ENCODE data around the gene AOX1. TPM values are rescaled to one million over a fixed set of nuclear protein-coding genes. Genes with fewer than 3 reads are reported as not detected.

The AOX1 gene
- total and polyA plus RNA-seq, 8 donors = 6.4 to 303 (median 10.6) TPM

GRCh38 chr2:200668478-200668877 lies 82.7 kb downstream of the AOX1 start:
- WGBS, 5 donors = 79 to 87% (median 81%) methylated on average over 3 of the region's 3 CpGs
- Histone ChIP-seq H3K4me1 (no peaks in the 10 kb centered on the region), H3K27me3 (no peaks in the 10 kb centered on the region), H3K9me3 (no peaks in the 10 kb centered on the region), H3K27ac (no peak overlapping the region), H3K4me3 (no peak overlapping the region), H3K36me3 (peaks cover 0 to 8% (median 3%) of the 10 kb centered on the region in 4 donors)
- DNase-seq = no peak
- TF ChIP-seq EP300 (IDR thresholded peaks at IDR 0.05) (no peak), POLR2AphosphoS5 (IDR thresholded peaks at IDR 0.05) (no peak), POLR2A (IDR thresholded peaks at IDR 0.05) (no peak)
- TF ChIP-seq, protein P1, sequence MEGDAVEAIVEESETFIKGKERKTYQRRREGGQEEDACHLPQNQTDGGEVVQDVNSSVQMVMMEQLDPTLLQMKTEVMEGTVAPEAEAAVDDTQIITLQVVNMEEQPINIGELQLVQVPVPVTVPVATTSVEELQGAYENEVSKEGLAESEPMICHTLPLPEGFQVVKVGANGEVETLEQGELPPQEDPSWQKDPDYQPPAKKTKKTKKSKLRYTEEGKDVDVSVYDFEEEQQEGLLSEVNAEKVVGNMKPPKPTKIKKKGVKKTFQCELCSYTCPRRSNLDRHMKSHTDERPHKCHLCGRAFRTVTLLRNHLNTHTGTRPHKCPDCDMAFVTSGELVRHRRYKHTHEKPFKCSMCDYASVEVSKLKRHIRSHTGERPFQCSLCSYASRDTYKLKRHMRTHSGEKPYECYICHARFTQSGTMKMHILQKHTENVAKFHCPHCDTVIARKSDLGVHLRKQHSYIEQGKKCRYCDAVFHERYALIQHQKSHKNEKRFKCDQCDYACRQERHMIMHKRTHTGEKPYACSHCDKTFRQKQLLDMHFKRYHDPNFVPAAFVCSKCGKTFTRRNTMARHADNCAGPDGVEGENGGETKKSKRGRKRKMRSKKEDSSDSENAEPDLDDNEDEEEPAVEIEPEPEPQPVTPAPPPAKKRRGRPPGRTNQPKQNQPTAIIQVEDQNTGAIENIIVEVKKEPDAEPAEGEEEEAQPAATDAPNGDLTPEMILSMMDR (IDR thresholded peaks at IDR 0.05) = no peak
- intact Hi-C loops (cut with DNase I; ENCODE audit: low total_unique reads) = no loop called here

DNA sequence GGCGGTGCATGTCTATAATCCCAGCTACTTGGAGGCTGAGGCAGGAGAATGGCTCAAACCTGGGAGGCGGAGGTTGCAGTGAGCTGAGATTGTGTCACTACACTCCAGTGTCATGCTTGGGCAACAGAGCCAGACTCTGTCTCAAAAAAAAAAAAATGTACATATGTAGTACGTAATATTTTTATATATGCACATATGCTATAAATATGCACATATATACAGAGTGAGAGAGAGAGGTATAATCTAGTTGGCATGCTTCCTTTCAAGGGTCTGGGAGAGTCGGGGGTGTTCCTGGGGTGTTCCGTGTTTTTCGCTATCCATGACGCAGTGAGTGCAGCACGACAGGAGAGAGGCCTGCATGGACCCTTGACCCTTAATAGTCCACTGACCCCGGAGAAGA lies 83.5 kb downstream of the AOX1 start:
- WGBS, 5 donors = 79 to 92% (median 87%) methylated on average over 9 of the region's 9 CpGs
- no peak for DNase-seq
- TF ChIP-seq, protein P1 (IDR thresholded peaks at IDR 0.05) = no peak
- no peak for TF ChIP-seq POLR2AphosphoS5 (IDR thresholded peaks at IDR 0.05)
- TF ChIP-seq EP300 (IDR thresholded peaks at IDR 0.05) = no peak
- no peak for TF ChIP-seq POLR2A (IDR thresholded peaks at IDR 0.05)
- Histone ChIP-seq H3K36me3 (peaks cover 0 to 8% (median 3%) of the 10 kb centered on the region in 4 donors), H3K4me3 (no peak overlapping the region), H3K27me3 (no peaks in the 10 kb centered on the region), H3K27ac (no peak overlapping the region), H3K4me1 (no peaks in the 10 kb centered on the region), H3K9me3 (no peaks in the 10 kb centered on the region)
- intact Hi-C loops (cut with DNase I; ENCODE audit: low total_unique reads) = no loop called here

GRCh38 chr2:200670313-200670712 lies 84.5 kb downstream of the AOX1 start:
- intact Hi-C loops (cut with DNase I; ENCODE audit: low total_unique reads) = no loop called here
- DNase-seq = no peak
- Histone ChIP-seq H3K27me3 (no peaks in the 10 kb centered on the region), H3K4me1 (no peaks in the 10 kb centered on the region), H3K27ac (no peak overlapping the region), H3K36me3 (peaks cover 0 to 8% (median 0%) of the 10 kb centered on the region in 4 donors), H3K9me3 (no peaks in the 10 kb centered on the region), H3K4me3 (no peak overlapping the region)
- TF ChIP-seq, protein P1 (IDR thresholded peaks at IDR 0.05) = no peak
- TF ChIP-seq EP300 (IDR thresholded peaks at IDR 0.05) (no peak), POLR2A (IDR thresholded peaks at IDR 0.05) (no peak), POLR2AphosphoS5 (IDR thresholded peaks at IDR 0.05) (no peak)
- 48 to 73% (median 58%) methylated on average over 4 of the region's 4 CpGs for WGBS, 5 donors

DNA sequence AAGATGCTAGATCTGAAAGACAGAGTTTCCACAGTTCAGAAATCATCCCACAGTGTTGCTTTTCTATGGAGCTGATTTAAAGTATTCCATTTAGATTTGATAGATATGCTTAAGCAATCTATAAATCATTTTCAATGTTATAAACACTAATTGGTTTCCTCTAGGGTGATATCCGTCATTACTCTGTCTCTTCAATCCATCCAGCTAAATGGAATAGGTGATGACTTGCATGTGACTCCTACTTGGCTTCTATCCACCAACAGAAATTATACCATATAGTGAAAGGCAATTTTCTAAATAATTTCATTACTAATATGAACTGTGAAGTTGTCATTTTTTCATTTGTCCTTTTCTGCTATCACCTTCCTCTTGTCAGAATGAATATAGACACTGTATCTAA lies 84.9 kb downstream of the AOX1 start:
- Histone ChIP-seq H3K27ac (no peak overlapping the region), H3K27me3 (no peaks in the 10 kb centered on the region), H3K36me3 (peaks cover 0 to 8% (median 0%) of the 10 kb centered on the region in 4 donors), H3K4me3 (no peak overlapping the region), H3K9me3 (no peaks in the 10 kb centered on the region), H3K4me1 (no peaks in the 10 kb centered on the region)
- intact Hi-C loops (cut with DNase I; ENCODE audit: low total_unique reads) = no loop called here
- no peak for DNase-seq
- 63 to 84% (median 78%) methylated on average over 1 of the region's 1 CpG for WGBS, 5 donors
- TF ChIP-seq POLR2A (IDR thresholded peaks at IDR 0.05) = no peak
- TF ChIP-seq EP300 (IDR thresholded peaks at IDR 0.05) = no peak
- TF ChIP-seq, protein P1 (IDR thresholded peaks at IDR 0.05) = no peak
